ENCODE results near the gene SEMA6D. TPM values are rescaled to one million over a fixed set of nuclear protein-coding genes. Genes with fewer than 3 reads are reported as not detected.

Gene SEMA6D
- total RNA-seq, 1 donor from 2014 or later = 54.3 TPM

GRCh38 chr15:47743385-47743784 is 26.1 kb downstream of the SEMA6D start:
- H3K4me1 Mint-ChIP-seq = peaks cover 18% of the 10 kb centered on the region
- peaks cover 11% of the 10 kb centered on the region for H3K36me3 Mint-ChIP-seq
- no peak overlapping the region for H3K27ac Mint-ChIP-seq
- no peaks in the 10 kb centered on the region for H3K9me3 Mint-ChIP-seq
- no peak for TF ChIP-seq CTCF (IDR thresholded peaks at IDR 0.05; ENCODE audit: unreplicated experiment)
- DNase-seq (ENCODE audit: low spot score in 2 of 2, unreplicated experiment in 2 of 2) = no peak
- no peak overlapping the region for H3K4me3 Mint-ChIP-seq
- no peaks in the 10 kb centered on the region for H3K27me3 Mint-ChIP-seq (ENCODE audit: low read depth)

- Mint-ChIP-seq H3K27me3 (ENCODE audit: low read depth) (no peaks in the 10 kb centered on the region), H3K36me3 (peaks cover 11% of the 10 kb centered on the region), H3K9me3 (no peaks in the 10 kb centered on the region), H3K4me1 (peaks cover 18% of the 10 kb centered on the region), H3K27ac (no peak overlapping the region), H3K4me3 (no peak overlapping the region)
- no peak for DNase-seq (ENCODE audit: low spot score in 2 of 2, unreplicated experiment in 2 of 2)
- no peak for TF ChIP-seq CTCF (IDR thresholded peaks at IDR 0.05; ENCODE audit: unreplicated experiment)
These were observed 26.6 kb downstream of the SEMA6D start for GRCh38 chr15:47743886-47744285.

- no peak for DNase-seq (ENCODE audit: low spot score in 2 of 2, unreplicated experiment in 2 of 2)
- Mint-ChIP-seq H3K4me1 (peaks cover 15% of the 10 kb centered on the region), H3K27me3 (ENCODE audit: low read depth) (no peaks in the 10 kb centered on the region)
These were observed 27.2 kb downstream of the SEMA6D start for GRCh38 chr15:47744496-47744895.

GRCh38 chr15:47744973-47745372 is 27.7 kb downstream of the SEMA6D start:
- no peaks in the 10 kb centered on the region for H3K27me3 Mint-ChIP-seq (ENCODE audit: low read depth)
- no peak for TF ChIP-seq CTCF (IDR thresholded peaks at IDR 0.05; ENCODE audit: unreplicated experiment)
- H3K4me1 Mint-ChIP-seq = peaks cover 14% of the 10 kb centered on the region
- H3K4me3 Mint-ChIP-seq = no peak overlapping the region
- H3K36me3 Mint-ChIP-seq = peaks cover 7% of the 10 kb centered on the region
- DNase-seq (ENCODE audit: low spot score in 2 of 2, unreplicated experiment in 2 of 2) = no peak
- no peaks in the 10 kb centered on the region for H3K9me3 Mint-ChIP-seq
- H3K27ac Mint-ChIP-seq = no peak overlapping the region

More at GRCh38 chr15:47744496-47744895, 27.2 kb downstream of the SEMA6D start:
- Mint-ChIP-seq H3K4me3 (no peak overlapping the region), H3K27ac (no peak overlapping the region), H3K9me3 (no peaks in the 10 kb centered on the region), H3K36me3 (peaks cover 9% of the 10 kb centered on the region)
- no peak for TF ChIP-seq CTCF (IDR thresholded peaks at IDR 0.05; ENCODE audit: unreplicated experiment)

- Mint-ChIP-seq H3K27me3 (ENCODE audit: low read depth) (no peaks in the 10 kb centered on the region), H3K9me3 (peaks cover under 1% of the 10 kb centered on the region), H3K27ac (no peak overlapping the region), H3K4me3 (no peak overlapping the region), H3K4me1 (peaks cover 9% of the 10 kb centered on the region), H3K36me3 (peaks cover 18% of the 10 kb centered on the region)
- DNase-seq (ENCODE audit: low spot score in 2 of 2, unreplicated experiment in 2 of 2) = no peak
- TF ChIP-seq CTCF (IDR thresholded peaks at IDR 0.05; ENCODE audit: unreplicated experiment) = no peak
These were observed 29.2 kb downstream of the SEMA6D start for GRCh38 chr15:47746516-47746915.
